IPS DF 4.7 (cell line): ENCODE data around the gene ANKS3.

Source experiments
- DNase-seq: peaks from one replicate; pipeline ENCODE4 v3.0.0-alpha.2; 2013; ENCODE audit warnings: low spot score; ENCODE audit errors: extremely low read depth

The ANKS3 gene

DNA sequence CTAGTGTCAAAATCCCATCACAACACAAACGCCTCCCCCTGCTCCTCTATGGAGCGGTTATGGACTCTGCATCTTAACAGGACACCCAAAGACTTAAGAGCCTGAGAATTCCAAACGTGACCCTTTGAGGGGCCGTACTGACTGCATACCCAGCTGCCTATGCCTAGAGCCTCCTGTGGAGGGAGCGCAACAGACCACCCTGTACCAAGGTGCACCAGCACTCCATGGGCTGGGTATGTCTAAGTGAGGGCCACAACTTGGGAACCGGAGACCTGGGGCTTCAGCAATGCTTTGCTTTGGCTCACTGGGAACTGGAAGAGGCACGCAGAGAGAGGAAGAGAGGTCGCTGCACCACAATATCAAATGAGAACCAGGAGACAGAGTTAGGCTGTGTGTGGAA, 5.4 kb downstream of the ANKS3 start:
- no peak for DNase-seq

- no peak for DNase-seq
Observed at GRCh38 chr16:4726616-4727015, 7.5 kb downstream of the ANKS3 start.

GRCh38 chr16:4724661-4725270, 9.3 kb downstream of the ANKS3 start:
- no peak for DNase-seq

GRCh38 chr16:4723071-4723767, 10.9 kb downstream of the ANKS3 start:
- no peak for DNase-seq

GRCh38 chr16:4718466-4718865, 15.6 kb downstream of the ANKS3 start:
- no peak for DNase-seq

DNA sequence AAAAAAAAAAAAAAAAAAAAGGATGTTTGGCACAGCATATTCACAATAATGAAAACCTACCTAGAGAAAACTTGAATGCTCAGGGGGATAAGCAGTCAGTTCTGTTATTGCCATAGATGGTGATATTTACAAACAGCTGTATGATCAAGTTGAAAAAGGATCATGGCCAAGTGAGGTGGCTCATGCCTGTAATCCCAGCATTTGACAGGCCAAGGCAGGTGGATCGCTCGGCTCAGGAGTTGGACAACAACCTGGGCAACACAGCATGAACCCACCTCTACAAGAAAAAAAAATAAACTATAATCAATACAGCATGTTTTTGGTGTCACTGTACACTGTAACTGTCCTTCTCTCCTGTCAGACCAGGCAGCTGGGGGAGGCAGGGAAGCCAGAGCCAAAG, 19.1 kb downstream of the ANKS3 start:
- DNase-seq = no peak

DNA sequence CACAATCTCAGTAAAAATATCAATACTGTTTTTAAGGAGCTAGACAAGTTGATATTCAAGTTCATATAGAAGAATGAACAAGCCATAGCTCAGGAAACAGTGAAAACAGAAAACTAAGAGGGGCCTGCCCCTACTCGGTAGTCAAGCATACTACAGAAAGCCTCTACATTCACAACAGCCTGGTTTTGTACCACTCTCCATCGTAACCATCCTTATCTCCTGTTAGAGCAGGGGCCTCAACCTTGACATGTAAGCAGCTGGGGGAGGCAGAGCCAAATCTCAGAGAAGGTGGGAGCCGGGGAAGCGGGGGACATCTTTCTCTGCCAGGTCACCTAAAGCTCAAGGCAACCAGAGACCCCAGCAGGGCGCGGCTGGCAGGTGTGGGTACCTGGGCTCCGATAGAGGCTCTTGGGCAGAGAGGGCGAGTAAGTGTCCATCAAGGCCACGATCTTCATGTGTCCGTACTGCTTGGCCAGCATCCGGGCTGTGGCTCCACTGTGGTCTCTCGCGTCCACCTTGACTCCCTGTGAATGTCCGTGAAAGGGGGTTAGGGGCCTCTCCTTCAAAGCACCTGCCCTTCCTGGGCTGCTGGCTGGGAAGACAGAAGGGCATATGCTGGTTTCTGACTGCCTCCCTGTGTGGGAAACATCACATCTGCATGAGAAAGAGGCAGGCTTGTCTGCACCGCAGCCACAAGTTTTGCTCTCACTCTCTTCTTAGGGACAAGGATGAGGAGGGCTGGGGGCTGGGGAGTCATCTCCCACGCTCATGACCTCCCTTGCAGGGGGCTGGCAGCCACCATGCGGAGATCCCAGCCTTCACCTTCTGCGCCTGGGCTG, 20.2 kb downstream of the ANKS3 start:
- DNase-seq = no peak

- DNase-seq = no peak
Observed at GRCh38 chr16:4709481-4709880, 24.6 kb downstream of the ANKS3 start.

GRCh38 chr16:4706871-4707270, 27.2 kb downstream of the ANKS3 start:
- DNase-seq = no peak

- no peak for DNase-seq
Observed at GRCh38 chr16:4704913-4705312, 29.2 kb downstream of the ANKS3 start.

DNA sequence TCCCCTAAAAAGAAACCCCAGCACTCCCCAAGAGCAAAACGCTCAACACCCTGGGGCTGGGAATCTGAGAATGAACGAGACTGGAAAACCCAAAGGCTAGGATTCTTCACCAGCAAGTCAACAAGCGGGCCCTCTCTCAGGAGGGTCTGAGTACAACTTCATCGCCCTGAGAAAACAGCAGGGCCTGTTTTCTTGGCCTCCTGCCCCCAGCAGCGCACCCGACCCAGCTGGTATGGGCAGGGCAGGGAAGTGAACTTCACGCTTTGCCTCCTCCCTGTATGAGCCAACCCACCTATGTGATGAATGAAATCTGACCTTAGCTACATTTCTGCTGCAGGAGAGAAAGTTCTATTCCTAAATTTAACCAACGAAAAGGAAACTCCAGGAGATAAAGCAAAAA, 29.6 kb downstream of the ANKS3 start:
- no peak for DNase-seq

- DNase-seq = no peak
Observed at GRCh38 chr16:4703906-4704305, 30.2 kb downstream of the ANKS3 start.

GRCh38 chr16:4702466-4702808, 31.6 kb downstream of the ANKS3 start:
- no peak for DNase-seq

- DNase-seq = no peak
Observed at GRCh38 chr16:4701791-4702465, 32.1 kb downstream of the ANKS3 start.

- no peak for DNase-seq
Observed at GRCh38 chr16:4700997-4701743, 32.9 kb downstream of the ANKS3 start.

GRCh38 chr16:4700380-4700996, 33.6 kb downstream of the ANKS3 start:
- DNase-seq = no peak

- no peak for DNase-seq
Observed at GRCh38 chr16:4699046-4699556, 35.0 kb downstream of the ANKS3 start.

DNA sequence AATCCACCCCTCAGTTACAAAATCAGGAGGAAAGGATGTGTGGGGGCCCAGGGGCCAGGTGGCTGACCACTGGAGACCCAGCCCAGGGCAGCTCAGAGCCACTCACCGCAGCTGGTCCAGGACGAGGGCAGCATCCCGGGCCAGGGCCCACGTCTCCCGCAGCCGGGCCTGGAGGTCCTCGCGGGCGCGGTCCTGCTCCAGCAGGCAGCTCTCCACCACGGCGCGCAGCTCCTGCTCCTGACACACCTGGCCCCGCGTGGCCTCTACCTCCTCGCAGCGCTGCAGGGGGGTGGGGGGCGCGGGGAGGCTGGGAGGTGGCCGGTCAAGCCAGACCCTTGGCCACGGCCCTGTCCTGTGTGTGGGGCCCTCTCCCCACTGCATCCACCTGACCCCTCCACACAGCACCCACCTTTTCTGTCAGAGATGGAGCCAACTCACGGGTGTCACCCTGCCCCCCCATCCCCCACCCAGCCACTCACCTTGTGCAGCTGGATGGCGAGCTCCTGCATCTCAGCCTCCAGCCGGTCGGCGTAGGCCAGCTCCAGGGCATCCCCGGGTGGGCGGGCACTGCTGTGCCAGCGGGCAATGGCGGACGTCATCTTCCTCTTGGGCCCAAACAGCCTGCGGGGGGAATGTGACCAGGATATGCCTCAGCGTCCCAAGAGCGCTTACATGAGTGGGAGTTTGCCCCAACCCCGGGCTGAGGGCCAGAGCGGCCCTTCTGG, 35.6 kb downstream of the ANKS3 start:
- DNase-seq = no peak

GRCh38 chr16:4697848-4698291, 36.2 kb downstream of the ANKS3 start:
- DNase-seq = no peak
